NOMO-1 treated with DMSO at 0.1 percent for 48 hours (cell line): Measurements from ENCODE around the gene TAX1BP3.

Experiments used
- DNase-seq: peaks from one replicate; lab custom pipeline; 2025; ENCODE audit not compliant: unreplicated experiment; lab: John Stamatoyannopoulos, UW

The TAX1BP3 gene

GRCh38 chr17:3688852-3689261, 20.5 kb upstream of the TAX1BP3 start:
- DNase-seq = no peak

- DNase-seq = no peak
Observed at GRCh38 chr17:3688027-3688553, 19.7 kb upstream of the TAX1BP3 start.

- DNase-seq = no peak
Observed at GRCh38 chr17:3685174-3685573, 16.8 kb upstream of the TAX1BP3 start.

- peak; percentile 36 for DNase-seq
Observed at GRCh38 chr17:3683054-3683511, 14.7 kb upstream of the TAX1BP3 start.

- no peak for DNase-seq
Observed at GRCh38 chr17:3682033-3682432, 13.7 kb upstream of the TAX1BP3 start.

- DNase-seq = no peak
Observed at GRCh38 chr17:3681565-3681964, 13.2 kb upstream of the TAX1BP3 start.

- no peak for DNase-seq
Observed at GRCh38 chr17:3681057-3681456, 12.7 kb upstream of the TAX1BP3 start.

GRCh38 chr17:3679531-3680126, 11.3 kb upstream of the TAX1BP3 start:
- DNase-seq = no peak

- DNase-seq = peak; percentile 15
Observed at GRCh38 chr17:3678821-3679530, 10.6 kb upstream of the TAX1BP3 start.

- no peak for DNase-seq
Observed at GRCh38 chr17:3678095-3678820, 9.9 kb upstream of the TAX1BP3 start.

GRCh38 chr17:3675886-3676285, 7.5 kb upstream of the TAX1BP3 start:
- no peak for DNase-seq

GRCh38 chr17:3672571-3672970, 4.2 kb upstream of the TAX1BP3 start:
- no peak for DNase-seq

GRCh38 chr17:3669548-3669947, 1.2 kb upstream of the TAX1BP3 start:
- DNase-seq = no peak

- no peak for DNase-seq
Observed at GRCh38 chr17:3669085-3669347, 638 bp upstream of the TAX1BP3 start.

GRCh38 chr17:3667366-3668278, 756 bp downstream of the TAX1BP3 start:
- no peak for DNase-seq

GRCh38 chr17:3666516-3666915, 1.9 kb downstream of the TAX1BP3 start:
- DNase-seq = no peak

- DNase-seq = no peak
Observed at GRCh38 chr17:3665834-3666233, 2.5 kb downstream of the TAX1BP3 start.

- no peak for DNase-seq
Observed at GRCh38 chr17:3663102-3664011, 5.0 kb downstream of the TAX1BP3 start.

GRCh38 chr17:3660311-3660891, 8.0 kb downstream of the TAX1BP3 start:
- DNase-seq = no peak
